ENCODE data around the gene SLC38A8. TPM values are rescaled to one million over a fixed set of nuclear protein-coding genes. Genes with fewer than 3 reads are reported as not detected.
A peak's percentile ranks its signal among the peaks of the same experiment; 100 is the strongest.

SLC38A8 gene
- total RNA-seq, 1 experiment from 2014 or later = not detected

GRCh38 chr16:84054916-84055315 is 12.3 kb upstream of the SLC38A8 start:
- in situ Hi-C loops (cut with HindIII; ENCODE audit: low sequenced_read_pairs) = no loop called here
- no peak for DNase-seq (ENCODE audit: low spot score)

DNA sequence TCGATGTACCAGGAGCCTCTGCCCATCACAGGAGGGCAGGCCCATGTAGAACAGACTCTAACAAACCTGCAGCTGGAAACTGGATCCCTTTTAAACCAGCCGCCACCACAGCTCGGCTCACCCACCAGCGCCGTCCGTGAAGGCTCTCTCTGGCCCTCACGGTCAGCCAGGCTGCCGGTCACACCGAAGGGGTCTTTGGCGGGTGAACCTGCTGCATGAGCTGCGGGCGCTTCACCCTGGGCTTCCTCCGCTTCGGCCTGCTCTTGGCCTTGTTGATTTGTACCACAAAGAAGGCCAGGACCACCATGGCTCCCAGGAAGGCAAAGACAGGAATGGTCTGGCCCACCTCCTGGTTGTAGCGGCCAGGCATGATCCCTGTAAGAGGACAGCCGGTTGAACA is 11.7 kb upstream of the SLC38A8 start:
- in situ Hi-C loops (cut with HindIII; ENCODE audit: low sequenced_read_pairs) = no loop called here

GRCh38 chr16:84053237-84053636 is 10.6 kb upstream of the SLC38A8 start:
- no peak for DNase-seq (ENCODE audit: low spot score)
- in situ Hi-C loops (cut with HindIII; ENCODE audit: low sequenced_read_pairs) = no loop called here

More for the DNA sequence above, 11.7 kb upstream of the SLC38A8 start:
- DNase-seq (ENCODE audit: low spot score) = no peak

DNA sequence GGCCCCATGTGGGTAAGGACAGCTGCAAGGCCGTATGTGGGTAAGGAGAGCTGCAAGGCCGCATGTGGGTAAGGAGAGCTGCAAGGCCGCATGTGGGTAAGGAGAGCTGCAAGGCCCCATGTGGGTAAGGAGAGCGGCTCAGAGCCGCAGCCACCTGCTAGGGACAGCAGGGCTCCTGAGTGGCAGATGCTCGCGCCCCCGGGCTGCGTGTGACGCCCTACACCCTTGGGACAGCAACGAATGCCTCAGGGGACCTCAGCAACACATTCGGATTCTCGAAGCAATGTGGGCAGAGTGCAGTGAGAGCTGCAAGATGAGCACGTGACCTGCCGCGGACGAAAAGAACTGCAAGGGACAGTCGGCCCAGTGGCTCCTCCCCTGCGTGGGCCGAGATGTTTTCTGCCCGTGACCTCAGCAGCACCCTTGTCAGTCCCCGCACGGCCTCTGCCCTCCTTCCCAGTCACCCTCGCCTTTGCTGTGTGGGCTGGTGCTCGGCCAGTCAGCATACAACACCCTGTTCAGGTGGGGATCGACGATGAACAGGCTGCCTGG is 9.6 kb upstream of the SLC38A8 start:
- in situ Hi-C loops (cut with HindIII; ENCODE audit: low sequenced_read_pairs) = no loop called here
- DNase-seq (ENCODE audit: low spot score) = no peak

GRCh38 chr16:84050316-84050715 is 7.7 kb upstream of the SLC38A8 start:
- no peak for DNase-seq (ENCODE audit: low spot score)
- in situ Hi-C loops (cut with HindIII; ENCODE audit: low sequenced_read_pairs) = no loop called here

DNA sequence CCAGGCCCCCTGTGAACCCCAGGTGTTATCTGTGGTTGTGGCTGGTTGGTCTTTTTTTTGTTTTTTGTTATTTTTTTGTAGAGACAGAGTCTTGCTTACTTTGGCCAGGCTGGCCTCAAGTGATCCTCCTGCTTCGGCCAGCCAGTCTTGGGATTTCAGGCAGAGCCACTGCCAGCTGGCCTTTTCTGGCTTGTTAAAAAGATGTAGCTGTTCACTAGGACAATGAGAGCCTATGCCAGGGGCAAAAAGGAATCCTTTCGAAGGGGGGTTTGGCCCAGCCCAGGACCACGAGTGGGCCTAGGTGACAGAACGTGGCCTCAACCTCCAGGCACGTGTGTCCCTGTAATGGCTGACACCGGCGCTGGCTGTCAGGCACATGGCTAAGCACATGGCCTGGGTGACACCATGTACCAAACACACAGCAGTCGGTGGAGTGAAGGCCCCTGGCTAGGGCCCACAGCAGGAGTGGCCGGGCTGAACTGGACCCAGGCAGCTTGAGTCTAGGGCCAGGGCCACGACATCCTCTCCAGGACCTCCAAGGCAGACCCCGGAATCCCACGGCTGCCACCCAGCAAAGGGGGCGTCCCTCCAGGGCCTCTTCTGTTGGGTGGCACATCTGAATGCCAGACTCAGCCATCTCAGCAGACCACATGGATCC is 6.9 kb upstream of the SLC38A8 start:
- in situ Hi-C loops (cut with HindIII; ENCODE audit: low sequenced_read_pairs) = no loop called here
- no peak for DNase-seq (ENCODE audit: low spot score)

- in situ Hi-C loops (cut with HindIII; ENCODE audit: low sequenced_read_pairs) = no loop called here
- DNase-seq (ENCODE audit: low spot score) = no peak
These were observed 6.3 kb upstream of the SLC38A8 start for GRCh38 chr16:84048871-84049270.

GRCh38 chr16:84048270-84048669 is 5.7 kb upstream of the SLC38A8 start:
- in situ Hi-C loops (cut with HindIII; ENCODE audit: low sequenced_read_pairs) = no loop called here
- DNase-seq (ENCODE audit: low spot score) = no peak

- in situ Hi-C loops (cut with HindIII; ENCODE audit: low sequenced_read_pairs) = no loop called here
- no peak for DNase-seq (ENCODE audit: low spot score)
These were observed 5.0 kb upstream of the SLC38A8 start for GRCh38 chr16:84047626-84048025.

- in situ Hi-C loops (cut with HindIII; ENCODE audit: low sequenced_read_pairs) = no loop called here
- no peak for DNase-seq (ENCODE audit: low spot score)
These were observed 4.6 kb upstream of the SLC38A8 start for GRCh38 chr16:84047206-84047605.

- DNase-seq (ENCODE audit: low spot score) = no peak
- in situ Hi-C loops (cut with HindIII; ENCODE audit: low sequenced_read_pairs) = no loop called here
These were observed 3.3 kb upstream of the SLC38A8 start for GRCh38 chr16:84045818-84046470.

DNA sequence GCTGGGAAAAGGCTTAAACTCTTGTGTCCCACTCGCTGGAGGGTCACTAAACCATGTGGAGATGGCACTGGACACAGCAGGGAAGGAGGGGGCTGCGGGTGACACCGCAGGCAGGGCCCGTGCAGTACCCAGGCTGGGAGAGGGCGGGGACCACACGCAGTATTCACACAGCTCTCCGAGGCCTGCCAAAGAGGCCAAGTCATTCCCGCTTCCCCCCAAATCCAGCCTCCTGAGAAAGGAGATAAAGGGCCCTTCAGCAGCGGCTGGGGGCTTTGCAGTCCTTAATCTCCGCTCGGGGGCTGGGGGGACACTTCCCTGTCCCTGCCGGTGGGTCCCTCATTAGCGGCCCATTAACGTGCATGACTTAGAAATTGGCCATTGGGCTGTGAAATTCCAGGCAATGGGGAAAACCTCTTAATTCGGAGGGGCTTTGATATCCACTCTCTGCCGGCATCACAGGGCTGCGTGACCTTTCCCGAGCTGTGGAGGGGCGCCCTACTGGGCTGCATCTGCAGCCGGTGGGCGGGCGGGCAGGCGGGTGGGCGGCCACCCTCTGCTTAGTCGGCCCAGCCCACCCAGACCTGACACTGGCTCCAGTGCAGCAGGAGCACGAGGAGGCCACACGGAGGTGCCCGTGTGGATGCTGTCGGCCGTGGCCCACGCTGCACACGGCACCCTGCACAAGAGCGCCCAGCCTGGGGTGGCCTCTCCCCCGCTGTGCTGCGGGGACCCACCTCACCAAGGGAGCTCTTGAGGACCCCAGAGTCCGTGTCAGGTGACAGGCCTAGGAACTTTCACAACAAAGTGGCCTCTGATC is 2.6 kb upstream of the SLC38A8 start:
- DNase-seq (ENCODE audit: low spot score) = no peak
- in situ Hi-C loops (cut with HindIII; ENCODE audit: low sequenced_read_pairs) = no loop called here

DNA sequence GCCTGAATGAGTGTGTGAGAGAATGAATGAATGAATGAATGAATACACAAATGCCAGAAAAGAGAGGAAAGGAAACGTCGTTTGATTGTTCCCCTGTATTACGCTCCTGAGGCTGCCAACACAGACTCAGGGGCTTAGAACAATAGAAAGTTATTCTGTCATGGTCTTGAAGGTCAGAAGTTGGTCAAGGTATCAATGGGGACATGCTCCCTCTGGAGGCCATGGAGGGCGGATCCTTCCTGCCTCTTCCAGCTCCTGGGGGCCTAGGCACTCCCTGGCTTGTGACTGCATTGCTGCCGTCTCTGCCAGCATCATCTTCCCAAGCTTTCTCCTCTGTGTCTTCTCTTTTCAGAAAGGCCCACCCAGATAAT is 1.5 kb upstream of the SLC38A8 start:
- no peak for DNase-seq (ENCODE audit: low spot score)
- in situ Hi-C loops (cut with HindIII; ENCODE audit: low sequenced_read_pairs) = no loop called here

DNA sequence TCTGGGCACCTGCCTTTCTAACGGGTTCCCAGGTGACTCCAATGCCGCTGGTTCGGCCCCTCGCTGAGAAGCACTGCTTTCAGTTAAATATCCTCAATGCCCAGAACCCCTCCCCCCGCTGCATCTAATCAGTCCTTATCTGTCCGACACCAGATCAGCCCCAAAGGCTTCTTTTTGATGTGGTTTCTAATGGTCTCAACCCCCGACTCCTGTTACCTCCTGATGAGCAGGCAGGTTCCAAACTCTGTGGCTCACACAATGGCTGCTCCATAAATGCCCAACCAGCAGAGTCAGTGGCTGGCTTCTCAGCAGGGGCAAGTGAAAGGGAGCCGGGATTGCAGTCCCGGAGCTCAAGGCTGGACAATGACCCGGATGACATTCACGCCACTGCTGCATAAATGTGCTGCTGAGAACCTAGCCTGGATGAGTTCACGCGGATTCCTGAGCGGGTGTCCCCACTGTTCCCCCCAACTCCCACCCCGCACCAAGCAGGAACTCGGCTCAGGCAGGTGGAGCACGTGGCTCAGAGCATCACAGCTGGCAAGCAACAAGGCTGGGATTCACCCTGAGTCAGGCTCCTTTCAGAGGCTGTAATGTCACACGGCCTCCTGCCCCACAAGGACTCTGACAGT is 1.0 kb upstream of the SLC38A8 start:
- no peak for DNase-seq (ENCODE audit: low spot score)
- in situ Hi-C loops (cut with HindIII; ENCODE audit: low sequenced_read_pairs) = no loop called here

GRCh38 chr16:84042879-84043485 is 387 bp upstream of the SLC38A8 start:
- no peak for DNase-seq (ENCODE audit: low spot score)
- in situ Hi-C loops (cut with HindIII; ENCODE audit: low sequenced_read_pairs) = no loop called here

GRCh38 chr16:84041881-84042280 is 714 bp downstream of the SLC38A8 start:
- DNase-seq (ENCODE audit: low spot score) = no peak
- in situ Hi-C loops (cut with HindIII; ENCODE audit: low sequenced_read_pairs) = no loop called here

GRCh38 chr16:84040823-84041820 is 1.5 kb downstream of the SLC38A8 start:
- in situ Hi-C loops (cut with HindIII; ENCODE audit: low sequenced_read_pairs) = no loop called here

GRCh38 chr16:84040226-84040822 is 2.3 kb downstream of the SLC38A8 start:
- in situ Hi-C loops (cut with HindIII; ENCODE audit: low sequenced_read_pairs) = no loop called here
- DNase-seq (ENCODE audit: low spot score) = no peak

More at GRCh38 chr16:84040823-84041820, 1.5 kb downstream of the SLC38A8 start:
- DNase-seq (ENCODE audit: low spot score) = peak; percentile 33

All from G401 (cell line).